Ammon's horn (tissue), 1 donor: ENCODE results near the gene NUP50.

Experiments
- DNase-seq: peaks from one replicate; pipeline ENCODE4 v3.0.0-alpha.2; 2016; ENCODE audit warnings: low spot score

Gene NUP50

GRCh38 chr22:45210577-45210976 lies 46.9 kb downstream of the NUP50 start:
- DNase-seq = no peak

- no peak for DNase-seq
Observed at GRCh38 chr22:45210991-45211390, 47.3 kb downstream of the NUP50 start.

- no peak for DNase-seq
Observed at GRCh38 chr22:45211435-45211834, 47.7 kb downstream of the NUP50 start.

- DNase-seq = no peak
Observed at GRCh38 chr22:45211848-45212247, 48.1 kb downstream of the NUP50 start.

DNA sequence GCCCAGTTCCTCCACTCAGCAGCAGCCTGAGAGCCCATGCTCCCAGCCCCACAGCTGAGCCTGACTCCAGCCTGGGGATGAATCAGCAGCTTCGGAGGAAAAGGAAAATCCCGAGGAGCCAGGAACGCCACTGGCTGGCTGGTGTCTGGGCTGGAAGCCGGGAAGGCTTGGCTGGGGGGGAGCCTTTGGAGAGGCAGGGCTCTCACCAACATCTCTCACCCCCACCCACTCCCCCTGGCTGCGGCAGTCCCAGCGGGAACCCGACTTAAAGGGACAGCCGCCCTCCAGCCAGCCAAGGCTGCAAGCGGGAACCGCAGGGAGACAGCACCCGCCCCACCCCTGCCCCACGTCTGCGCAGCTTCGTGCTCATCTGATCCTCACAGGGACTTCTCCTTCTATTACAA lies 48.6 kb downstream of the NUP50 start:
- DNase-seq = peak; percentile 94

DNA sequence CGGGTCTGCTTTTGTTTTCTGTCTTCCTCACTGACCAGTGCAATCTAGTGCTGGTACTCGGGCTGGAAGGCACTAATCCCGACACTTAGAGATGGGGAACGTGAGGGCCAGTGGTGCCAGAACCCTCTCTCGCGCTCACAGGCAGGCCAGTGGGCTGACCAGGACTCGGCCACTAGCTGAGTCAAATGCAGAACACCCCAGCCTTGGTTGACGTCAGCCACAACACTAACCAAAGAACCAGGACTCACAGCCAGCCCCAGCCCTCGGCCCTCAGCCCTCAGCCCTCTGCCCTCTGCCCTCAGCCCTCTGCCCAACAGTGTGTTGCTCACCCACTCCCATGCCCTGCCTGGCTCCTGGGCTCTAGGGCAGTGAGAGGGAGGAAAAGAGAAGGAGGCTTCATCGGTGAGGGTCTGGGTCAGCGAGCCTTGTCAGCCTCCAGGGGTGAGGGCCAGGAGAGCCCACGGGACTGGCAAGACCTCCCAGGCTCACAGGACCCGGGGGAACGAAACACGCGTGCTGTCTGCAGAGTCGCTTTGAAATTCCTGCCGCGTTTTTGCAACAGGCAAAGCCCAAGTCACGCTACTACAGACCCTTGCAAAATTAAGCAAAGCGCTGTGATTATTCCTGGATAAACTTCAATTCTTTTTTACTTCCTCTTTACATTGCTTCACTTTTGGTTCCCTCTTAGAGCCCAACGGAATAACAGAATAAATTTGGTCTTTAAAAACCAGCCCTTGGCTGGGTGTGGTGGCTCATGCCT lies 49.4 kb downstream of the NUP50 start:
- peak; percentile 79 for DNase-seq

DNA sequence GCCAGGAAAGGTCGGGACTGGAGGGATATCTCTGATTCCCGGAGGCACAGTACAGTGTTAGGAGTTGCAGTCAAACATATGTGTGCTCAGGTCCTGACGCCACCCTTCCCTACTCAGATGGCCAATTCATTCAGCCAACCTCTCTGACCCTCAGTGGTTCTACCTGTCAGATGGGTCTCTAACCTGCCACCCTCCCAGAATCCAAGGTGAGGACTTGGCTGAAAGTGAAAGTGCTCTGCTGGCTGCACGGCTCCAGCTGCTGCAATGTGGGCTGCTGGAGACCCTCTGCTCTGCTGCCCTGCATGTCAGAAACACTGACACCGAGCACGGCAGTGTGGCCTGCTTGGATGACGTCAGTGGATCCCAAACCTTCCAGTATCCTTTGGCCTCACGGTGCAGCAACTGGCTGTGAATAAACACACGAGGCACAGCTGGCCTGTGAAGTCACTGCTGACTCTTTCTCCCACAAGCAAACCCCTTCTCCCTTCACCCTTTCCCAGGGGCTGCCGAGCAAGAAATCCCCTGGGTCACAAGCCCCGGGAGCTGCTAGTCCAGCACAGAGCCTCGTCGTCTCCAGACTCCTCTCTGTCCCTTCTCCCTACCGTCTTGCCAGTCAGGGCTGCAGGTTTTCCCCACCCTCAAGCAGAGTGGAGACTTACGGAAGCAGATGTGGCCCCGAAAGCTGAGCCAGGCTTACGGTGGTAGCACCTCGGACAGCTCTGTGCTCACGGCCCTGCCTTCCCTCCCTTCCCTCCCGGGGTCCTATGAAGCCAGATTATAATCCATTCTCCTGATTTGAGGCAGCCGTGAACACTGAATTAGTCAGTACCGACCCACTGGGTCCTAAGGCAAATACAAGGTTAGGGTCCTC lies 52.6 kb downstream of the NUP50 start:
- DNase-seq = no peak

GRCh38 chr22:45217345-45217744 lies 53.6 kb downstream of the NUP50 start:
- DNase-seq = no peak

- DNase-seq = no peak
Observed at GRCh38 chr22:45217806-45218205, 54.1 kb downstream of the NUP50 start.

DNA sequence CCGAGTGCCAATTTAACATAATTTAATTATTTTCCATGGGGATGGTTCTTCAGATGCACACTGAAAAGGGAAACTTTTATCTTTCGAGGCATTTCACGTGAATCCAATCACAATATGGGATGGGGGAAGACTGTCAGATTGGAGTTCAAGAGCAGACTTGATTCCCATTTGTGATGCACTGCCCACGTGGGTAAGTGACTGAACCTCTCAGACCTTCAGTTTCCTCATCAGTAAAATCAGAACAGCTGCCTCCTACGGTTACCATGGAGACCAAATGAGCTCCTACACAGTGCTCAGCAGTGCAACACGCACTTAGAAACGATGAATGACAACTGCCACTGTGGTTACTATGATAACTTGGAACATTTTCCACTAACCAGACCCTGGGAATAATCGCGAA lies 55.3 kb downstream of the NUP50 start:
- DNase-seq = peak; percentile 79

GRCh38 chr22:45221201-45221600 lies 57.5 kb downstream of the NUP50 start:
- no peak for DNase-seq

- no peak for DNase-seq
Observed at GRCh38 chr22:45223304-45224117, 59.8 kb downstream of the NUP50 start.

DNA sequence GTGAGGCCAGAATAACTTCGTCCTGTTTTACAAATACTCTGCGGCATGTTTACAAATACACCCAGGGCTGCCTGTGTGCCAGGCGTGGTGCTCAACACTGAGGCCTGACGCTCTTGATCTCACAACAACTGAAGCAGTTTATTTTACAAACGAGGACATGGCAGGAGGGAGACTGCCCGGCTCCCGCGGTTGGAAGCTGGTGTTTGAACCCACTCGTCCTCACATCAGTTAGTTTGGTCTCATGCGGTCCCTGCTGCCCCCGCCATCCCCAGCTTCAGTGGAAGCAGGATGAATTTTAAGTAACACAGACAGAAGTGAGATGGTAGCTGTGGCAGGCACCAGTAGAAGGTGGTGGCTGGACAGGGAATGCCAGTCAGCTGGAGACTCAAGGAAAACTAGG lies 60.6 kb downstream of the NUP50 start:
- peak; percentile 57 for DNase-seq

- peak; percentile 97 for DNase-seq
Observed at GRCh38 chr22:45224988-45225731, 61.4 kb downstream of the NUP50 start.

GRCh38 chr22:45225732-45226502 lies 62.2 kb downstream of the NUP50 start:
- DNase-seq = peak; percentile 76

GRCh38 chr22:45226503-45227186 lies 62.9 kb downstream of the NUP50 start:
- peak; percentile 66 for DNase-seq

DNA sequence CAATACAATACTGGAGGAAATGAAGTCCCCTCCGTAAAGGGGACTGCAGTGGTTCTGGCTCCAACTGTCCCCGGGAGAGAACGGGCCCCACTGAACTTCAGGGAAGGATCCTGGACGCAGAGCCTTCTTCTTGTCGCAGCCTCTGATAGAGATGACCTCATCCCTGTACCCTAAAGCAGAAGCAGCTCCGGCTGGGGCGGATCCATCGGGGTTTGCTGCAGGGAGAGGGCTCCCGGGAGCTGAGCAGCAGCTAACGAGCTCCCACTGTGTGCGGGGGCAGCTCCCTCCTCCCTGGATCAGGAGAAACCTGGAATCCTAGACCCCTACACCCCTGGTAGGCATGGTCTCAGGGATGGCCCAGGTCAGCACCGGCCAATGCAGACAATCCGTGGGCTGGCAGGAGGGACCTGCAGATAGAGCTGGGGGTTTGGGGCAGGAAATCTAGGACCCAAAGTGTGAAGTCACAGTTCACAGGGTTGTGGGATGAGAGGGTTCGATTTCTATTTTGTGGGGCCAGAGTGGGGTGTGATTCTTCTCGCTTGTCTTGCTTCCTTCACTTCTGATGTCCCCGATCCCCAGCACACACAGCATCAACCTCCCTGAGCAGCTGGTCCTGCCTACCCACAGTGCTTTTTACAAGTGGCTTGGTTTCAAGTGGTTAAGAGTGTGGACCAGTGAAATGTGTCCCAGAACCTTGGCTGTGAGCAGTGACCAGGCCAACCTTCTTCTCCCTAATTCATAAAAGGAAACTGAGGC lies 64.1 kb downstream of the NUP50 start:
- DNase-seq = peak; percentile 76

DNA sequence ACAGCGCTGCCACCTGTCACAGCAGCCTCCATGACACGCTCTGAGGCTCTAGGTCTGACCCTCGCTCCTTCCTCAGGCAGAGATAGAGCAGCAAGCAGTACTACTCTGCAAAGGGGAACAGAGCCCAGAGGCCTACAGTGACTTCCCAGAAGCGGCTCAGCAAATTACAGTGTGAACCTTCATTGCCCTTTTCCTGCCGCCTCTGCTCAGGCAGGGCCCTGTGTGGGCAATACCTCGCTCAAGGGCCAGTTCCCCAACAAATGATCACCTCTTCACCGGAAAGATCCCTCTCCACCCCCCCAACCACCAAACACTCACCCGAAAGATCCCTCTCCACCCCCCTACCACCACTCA lies 64.7 kb downstream of the NUP50 start:
- no peak for DNase-seq

- no peak for DNase-seq
Observed at GRCh38 chr22:45229181-45229580, 65.5 kb downstream of the NUP50 start.
